ENCODE results near the gene TRPV3. TPM values are rescaled to one million over a fixed set of nuclear protein-coding genes. Genes with fewer than 3 reads are reported as not detected.

Gene TRPV3
- total RNA-seq, 6 experiments from 2014 or later: 0.07 to 0.66 (median 0.43) TPM; not detected in 1

DNA sequence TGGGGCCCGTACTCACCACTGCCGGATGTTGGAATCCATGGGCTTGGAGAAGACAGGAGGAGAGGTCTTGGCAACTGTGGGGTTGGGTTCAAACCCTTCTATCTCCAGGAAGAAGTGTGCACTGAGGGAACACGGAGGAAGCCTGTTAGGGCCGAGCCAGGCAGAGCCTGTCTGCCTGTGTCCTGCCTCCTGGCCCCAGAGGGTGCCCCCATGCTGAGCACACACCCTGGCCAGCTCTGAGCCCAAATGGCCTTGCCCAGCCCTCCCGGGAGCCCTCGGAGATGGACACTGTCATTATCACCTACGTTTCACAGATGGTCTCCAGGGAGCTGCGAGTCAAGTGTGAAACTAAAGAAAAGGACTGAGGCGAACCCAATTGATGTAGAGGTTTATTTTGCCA, 12.5 kb downstream of the TRPV3 start:
- Mint-ChIP-seq H3K4me3 (no peak overlapping the region), H3K36me3 (ENCODE audit: low read depth) (no peaks in the 10 kb centered on the region), H3K27me3 (ENCODE audit: insufficient read depth) (peaks cover 22% of the 10 kb centered on the region), H3K27ac (no peak overlapping the region), H3K4me1 (ENCODE audit: low read depth) (peaks cover 8% of the 10 kb centered on the region), H3K9me3 (peaks cover 6% of the 10 kb centered on the region; the same call in 1 of the 2 replicates)
- TF ChIP-seq, protein P1, sequence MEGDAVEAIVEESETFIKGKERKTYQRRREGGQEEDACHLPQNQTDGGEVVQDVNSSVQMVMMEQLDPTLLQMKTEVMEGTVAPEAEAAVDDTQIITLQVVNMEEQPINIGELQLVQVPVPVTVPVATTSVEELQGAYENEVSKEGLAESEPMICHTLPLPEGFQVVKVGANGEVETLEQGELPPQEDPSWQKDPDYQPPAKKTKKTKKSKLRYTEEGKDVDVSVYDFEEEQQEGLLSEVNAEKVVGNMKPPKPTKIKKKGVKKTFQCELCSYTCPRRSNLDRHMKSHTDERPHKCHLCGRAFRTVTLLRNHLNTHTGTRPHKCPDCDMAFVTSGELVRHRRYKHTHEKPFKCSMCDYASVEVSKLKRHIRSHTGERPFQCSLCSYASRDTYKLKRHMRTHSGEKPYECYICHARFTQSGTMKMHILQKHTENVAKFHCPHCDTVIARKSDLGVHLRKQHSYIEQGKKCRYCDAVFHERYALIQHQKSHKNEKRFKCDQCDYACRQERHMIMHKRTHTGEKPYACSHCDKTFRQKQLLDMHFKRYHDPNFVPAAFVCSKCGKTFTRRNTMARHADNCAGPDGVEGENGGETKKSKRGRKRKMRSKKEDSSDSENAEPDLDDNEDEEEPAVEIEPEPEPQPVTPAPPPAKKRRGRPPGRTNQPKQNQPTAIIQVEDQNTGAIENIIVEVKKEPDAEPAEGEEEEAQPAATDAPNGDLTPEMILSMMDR (IDR thresholded peaks at IDR 0.05): no peak
- no peak for DNase-seq

DNA sequence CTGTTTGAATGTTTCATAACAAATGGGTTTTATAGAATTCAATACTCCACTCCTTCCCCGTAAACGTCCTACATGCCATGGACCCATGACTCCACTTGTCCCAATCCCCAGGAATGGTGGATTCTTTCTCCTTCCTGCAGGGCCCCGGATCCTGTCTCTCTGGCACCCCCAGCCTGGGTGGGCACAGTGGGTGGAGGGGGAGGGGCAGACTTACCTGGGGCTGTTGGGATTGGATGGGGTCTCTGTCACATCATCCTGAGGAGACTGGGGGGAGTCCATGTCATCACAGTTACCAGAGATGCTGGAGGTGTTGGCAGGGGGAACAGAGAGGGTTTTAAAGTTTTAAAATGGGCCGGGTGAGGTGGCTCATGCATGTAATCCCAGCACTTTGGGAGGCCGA, 13.2 kb downstream of the TRPV3 start:
- H3K27ac Mint-ChIP-seq: no peak overlapping the region
- peaks cover under 1% of the 10 kb centered on the region; the same call in 1 of the 2 replicates for H3K4me1 Mint-ChIP-seq (ENCODE audit: low read depth)
- H3K27me3 Mint-ChIP-seq (ENCODE audit: insufficient read depth): peaks cover 24% of the 10 kb centered on the region
- no peaks in the 10 kb centered on the region for H3K36me3 Mint-ChIP-seq (ENCODE audit: low read depth)
- no peak overlapping the region for H3K4me3 Mint-ChIP-seq
- DNase-seq: no peak
- peaks cover 1% of the 10 kb centered on the region; the same call in 1 of the 2 replicates for H3K9me3 Mint-ChIP-seq
- TF ChIP-seq, protein P1 (IDR thresholded peaks at IDR 0.05): no peak

DNA sequence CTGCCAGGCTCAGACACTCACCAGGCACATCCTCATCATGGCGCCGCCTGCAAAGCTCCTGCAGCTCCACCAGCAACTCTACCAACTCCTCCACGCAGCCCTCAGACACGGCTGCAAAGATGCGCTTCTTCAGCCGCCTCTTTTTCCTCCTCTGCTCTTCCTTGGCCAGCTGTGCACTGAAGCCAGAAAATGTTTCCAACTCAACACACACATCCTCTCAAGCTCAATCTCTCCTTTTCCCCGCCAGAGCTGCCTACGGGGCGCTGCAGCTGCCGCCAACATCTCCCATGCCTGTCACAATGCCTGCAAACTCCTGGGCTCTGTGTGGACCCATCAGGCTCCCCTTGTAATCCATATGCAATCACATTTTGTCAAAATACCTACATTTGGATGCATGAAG, 14.2 kb downstream of the TRPV3 start:
- H3K27me3 Mint-ChIP-seq (ENCODE audit: insufficient read depth): peaks cover 24% of the 10 kb centered on the region
- H3K4me1 Mint-ChIP-seq (ENCODE audit: low read depth): no peaks in the 10 kb centered on the region
- TF ChIP-seq, protein P1 (IDR thresholded peaks at IDR 0.05): no peak
- no peaks in the 10 kb centered on the region for H3K9me3 Mint-ChIP-seq
- H3K4me3 Mint-ChIP-seq: no peak overlapping the region
- no peak overlapping the region for H3K27ac Mint-ChIP-seq
- DNase-seq: no peak
- H3K36me3 Mint-ChIP-seq (ENCODE audit: low read depth): no peaks in the 10 kb centered on the region

DNA sequence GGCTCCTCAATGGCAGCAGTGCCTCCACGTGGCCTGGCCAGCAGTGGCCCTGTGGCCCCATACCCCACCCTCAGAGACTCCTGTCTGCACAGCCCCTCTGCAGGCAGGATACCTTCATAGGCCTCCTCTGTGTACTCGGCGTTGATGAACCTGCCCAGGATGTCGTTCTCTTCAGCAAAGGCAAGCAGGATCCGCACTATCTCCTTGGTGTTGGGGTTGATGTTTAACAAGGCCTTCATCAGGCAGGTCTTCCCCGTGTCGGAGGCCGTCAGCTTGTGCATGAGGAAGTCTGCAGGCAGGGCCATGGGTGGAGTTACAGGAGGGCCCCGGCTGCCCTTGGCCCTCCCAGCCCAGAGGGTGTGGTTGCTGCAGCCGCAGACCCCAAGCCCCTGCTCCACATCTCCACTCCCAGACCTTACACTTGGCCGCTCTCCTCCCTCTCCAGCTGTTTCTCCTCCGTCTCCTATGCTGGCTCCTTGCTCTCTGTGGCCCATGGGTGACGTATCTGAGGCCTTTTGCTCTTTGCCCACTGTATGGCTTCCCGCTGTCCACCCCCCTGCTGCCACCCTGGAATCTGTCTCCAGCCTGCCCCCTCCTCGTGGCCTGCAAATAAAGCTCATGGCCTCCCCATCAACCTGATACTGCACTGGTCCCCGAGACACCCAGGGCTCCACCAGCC, 15.1 kb downstream of the TRPV3 start:
- no peak for DNase-seq
- H3K27me3 Mint-ChIP-seq (ENCODE audit: insufficient read depth): peaks cover 24% of the 10 kb centered on the region
- H3K27ac Mint-ChIP-seq: no peak overlapping the region

DNA sequence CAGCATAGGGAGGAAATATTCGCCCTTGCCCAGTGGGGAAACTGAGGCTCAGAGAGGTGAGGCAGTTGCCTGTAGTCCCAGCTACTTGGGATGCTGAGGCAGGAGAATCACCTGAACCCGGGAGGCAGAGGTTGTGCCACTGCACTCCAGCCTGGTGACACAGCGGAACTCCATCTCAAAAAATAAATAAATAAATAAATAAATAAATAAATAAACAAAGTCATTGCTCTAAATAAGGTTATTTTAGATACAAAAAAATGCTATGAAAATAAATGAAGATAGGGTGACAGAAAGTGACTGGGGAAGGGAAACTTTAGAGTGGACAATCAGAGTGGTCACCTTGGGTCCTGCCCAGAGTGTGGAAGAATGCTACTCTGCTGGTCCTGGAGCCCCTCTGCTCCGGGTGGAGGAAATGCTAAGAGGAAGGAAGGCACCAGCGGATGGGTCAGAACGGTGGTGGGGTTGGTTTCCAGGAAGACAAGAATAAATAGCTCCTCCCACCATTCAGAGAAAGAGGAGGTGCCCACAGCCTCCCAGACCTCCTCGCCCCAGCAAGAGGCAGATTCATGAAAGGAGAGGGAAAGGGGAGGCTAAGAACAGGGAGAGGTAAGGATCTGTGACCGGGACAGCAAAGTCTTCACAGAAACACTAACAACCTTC, 17.6 kb downstream of the TRPV3 start:
- H3K4me1 Mint-ChIP-seq (ENCODE audit: low read depth): no peaks in the 10 kb centered on the region
- H3K27ac Mint-ChIP-seq: no peak overlapping the region
- DNase-seq: no peak
- H3K36me3 Mint-ChIP-seq (ENCODE audit: low read depth): no peaks in the 10 kb centered on the region
- peaks cover 24% of the 10 kb centered on the region for H3K27me3 Mint-ChIP-seq (ENCODE audit: insufficient read depth)
- TF ChIP-seq, protein P1 (IDR thresholded peaks at IDR 0.05): no peak
- H3K9me3 Mint-ChIP-seq: no peaks in the 10 kb centered on the region
- H3K4me3 Mint-ChIP-seq: no peak overlapping the region

More for the DNA sequence above, 15.1 kb downstream of the TRPV3 start:
- Mint-ChIP-seq H3K4me1 (ENCODE audit: low read depth) (no peaks in the 10 kb centered on the region), H3K9me3 (no peaks in the 10 kb centered on the region), H3K36me3 (ENCODE audit: low read depth) (no peaks in the 10 kb centered on the region), H3K4me3 (no peak overlapping the region)
- TF ChIP-seq, protein P1 (IDR thresholded peaks at IDR 0.05): no peak
